Left hindlimb (tissue), 1 donor: Measurements from ENCODE around the gene RABIF.
"Not testable (repeated sequence)": the region's sequence is repeated elsewhere in the genome, so short reads cannot be mapped to it uniquely, and the experiment has no call there.

Source experiments
- DNase-seq: peaks from one replicate; pipeline ENCODE4 v3.0.0-alpha.2; 2018

Gene RABIF

GRCh38 chr1:202831906-202832305 lies 57.0 kb downstream of the RABIF start:
- DNase-seq, result no peak

GRCh38 chr1:202829223-202829622 lies 59.7 kb downstream of the RABIF start:
- not testable (repeated sequence) for DNase-seq
